GM12865 (cell line): ENCODE measurements around the gene PJVK.

Experiments used
- DNase-seq: peaks from one replicate; pipeline ENCODE4 v3.0.0; 2010; ENCODE audit warnings: low read depth
- H3K4me3 ChIP-seq: 2 replicates; pipeline ENCODE4 v1.5.1; 2011; ENCODE audit warnings: mild to moderate bottlenecking, low read depth, low read length, control low read depth
- CTCF ChIP-seq: IDR thresholded peaks from 2 replicates; pipeline ENCODE4 v1.5.1; 2011; ENCODE audit warnings: low read length, control low read depth, low read depth, inconsistent platforms; ENCODE audit not compliant: insufficient read depth; ENCODE audit errors: missing control alignments

Gene PJVK

GRCh38 chr2:178413472-178414265, 37.5 kb upstream of the PJVK start:
- peak overlapping the region; percentile 95 for H3K4me3 ChIP-seq
- DNase-seq = peak; percentile 92
- no peak for TF ChIP-seq CTCF

GRCh38 chr2:178414266-178415247, 36.6 kb upstream of the PJVK start:
- peak overlapping the region; percentile 95 for H3K4me3 ChIP-seq
- DNase-seq = peak; percentile 97
- peak; percentile 92 for TF ChIP-seq CTCF

- no peak overlapping the region for H3K4me3 ChIP-seq
- TF ChIP-seq CTCF = no peak
- DNase-seq = no peak
Observed at GRCh38 chr2:178415979-178416378, 35.2 kb upstream of the PJVK start.

- TF ChIP-seq CTCF = no peak
- DNase-seq = no peak
- H3K4me3 ChIP-seq = no peak overlapping the region
Observed at GRCh38 chr2:178417916-178418315, 33.3 kb upstream of the PJVK start.

- TF ChIP-seq CTCF = no peak
- no peak for DNase-seq
- H3K4me3 ChIP-seq = no peak overlapping the region
Observed at GRCh38 chr2:178418426-178418825, 32.8 kb upstream of the PJVK start.

GRCh38 chr2:178419123-178419522, 32.1 kb upstream of the PJVK start:
- H3K4me3 ChIP-seq = no peak overlapping the region
- DNase-seq = peak; percentile 47
- TF ChIP-seq CTCF = peak; percentile 30
